HG02852 (cell line): ENCODE measurements around the gene MADD.

ENCODE experiments used
- ATAC-seq: cut with Tn5 transposase; IDR thresholded peaks from one replicate; pipeline ENCODE4 v1.9.1; 2021; ENCODE audit warnings: mild to moderate bottlenecking, moderate library complexity; ENCODE audit not compliant: unreplicated experiment

Gene MADD

DNA sequence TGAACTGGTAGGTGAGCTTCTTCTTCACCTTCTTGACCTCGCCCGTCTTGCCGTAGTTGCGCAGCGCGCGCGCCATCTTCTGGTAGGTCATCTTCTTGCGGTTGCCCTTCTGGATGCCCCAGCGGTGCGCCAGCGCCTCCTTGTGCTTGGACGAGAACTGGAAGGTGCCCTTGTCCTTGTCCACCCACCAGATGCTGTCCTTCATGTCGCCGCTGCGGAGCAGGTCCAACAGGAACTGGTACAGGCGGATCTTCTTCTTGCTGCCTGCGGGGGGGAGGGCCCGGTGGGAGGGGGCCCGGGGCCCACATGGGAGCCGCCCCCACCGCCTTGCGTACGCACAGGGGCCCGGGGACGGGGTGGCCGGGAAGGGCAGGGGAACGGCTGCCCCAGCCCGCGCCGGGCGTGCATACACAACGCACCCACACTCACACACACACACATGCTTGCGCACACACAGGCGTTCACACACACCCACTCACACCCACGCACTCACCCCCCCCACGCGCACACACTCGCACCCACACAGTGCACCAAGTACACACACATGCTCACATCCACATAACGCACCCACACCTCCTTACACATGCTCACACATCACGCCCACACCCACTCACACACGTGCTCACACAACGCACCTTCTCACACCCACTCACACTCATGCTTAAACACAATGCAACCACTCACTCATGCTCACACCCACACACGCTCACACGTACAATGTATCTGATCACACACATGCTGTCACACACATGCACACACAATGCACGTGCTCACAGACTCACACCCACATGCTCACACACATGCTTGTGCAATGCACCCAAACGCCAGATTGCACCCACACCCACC lies 85.6 kb downstream of the MADD start:
- no peak for ATAC-seq

DNA sequence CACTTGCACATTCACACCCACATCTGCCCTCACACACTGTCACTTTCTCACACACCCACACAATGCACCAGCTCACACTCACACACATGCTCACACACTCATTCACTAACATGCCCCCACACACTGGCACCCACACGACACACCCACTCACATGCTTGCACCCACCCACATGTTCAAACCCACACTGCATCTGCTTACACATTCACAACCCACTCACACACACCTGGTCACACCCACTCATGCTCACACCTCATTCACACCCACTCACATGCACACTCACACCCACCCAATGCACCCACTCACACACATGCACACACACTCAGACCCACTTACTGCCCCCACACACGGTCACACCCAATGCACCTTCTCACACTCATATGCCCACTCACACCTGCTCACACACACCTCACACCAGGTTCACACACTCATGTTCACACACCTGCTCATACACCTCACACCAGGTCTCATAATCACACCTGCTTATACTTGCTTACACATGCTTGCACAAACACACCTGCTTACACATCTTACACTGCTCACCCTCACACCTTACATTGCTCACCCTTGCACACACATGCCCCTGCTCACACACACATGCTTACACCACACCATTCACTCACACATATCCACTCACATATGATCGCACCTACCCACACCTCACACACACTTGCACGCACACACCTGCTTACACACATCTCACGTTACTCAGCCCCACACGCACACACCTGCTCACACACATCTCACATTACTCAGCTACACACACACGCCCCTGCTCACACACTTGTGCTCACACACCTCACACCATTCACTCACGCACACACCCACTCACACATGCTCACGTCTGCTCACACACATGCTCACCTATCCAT lies 86.4 kb downstream of the MADD start:
- no peak for ATAC-seq

DNA sequence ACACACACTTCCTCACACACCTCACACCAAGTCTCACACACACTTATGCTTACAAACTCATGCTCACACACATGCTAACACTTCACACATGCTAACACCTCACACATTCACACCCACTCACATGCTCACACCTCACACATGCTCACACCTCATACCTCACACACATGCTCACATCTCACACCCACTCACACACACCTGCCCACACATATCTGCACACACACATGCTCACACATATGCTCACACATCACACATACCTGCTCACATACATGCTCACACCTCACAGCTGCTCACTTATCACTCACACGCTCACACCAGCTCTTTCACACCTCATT lies 87.0 kb downstream of the MADD start:
- no peak for ATAC-seq

DNA sequence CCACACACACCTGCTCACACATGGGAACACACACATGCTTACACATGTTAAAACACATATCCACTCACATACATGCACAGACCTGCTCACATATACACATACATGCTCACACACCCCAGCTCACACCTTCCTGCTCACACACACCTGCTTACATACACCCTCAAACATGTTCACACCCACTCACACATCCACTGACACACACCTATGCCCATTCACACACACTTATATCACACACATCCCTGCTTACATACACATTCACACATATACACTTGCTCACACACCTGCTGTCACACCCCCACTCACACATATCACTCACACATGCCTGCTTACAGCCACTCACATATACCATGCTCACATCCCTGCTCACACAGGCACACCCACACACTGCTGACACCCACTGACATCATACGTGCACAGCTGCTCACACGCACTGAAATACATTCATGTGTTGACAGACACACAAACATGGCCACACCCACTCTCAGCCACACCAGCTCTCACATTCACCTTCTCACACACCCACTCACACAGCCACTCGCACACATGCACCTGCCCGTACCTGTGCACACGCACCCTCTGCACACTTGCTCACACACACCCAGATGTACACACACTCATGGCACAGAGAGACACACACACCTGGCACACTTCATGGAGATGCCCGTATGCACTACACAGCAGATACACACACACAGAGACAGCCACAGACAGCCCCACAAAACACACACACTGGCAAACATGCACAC lies 88.2 kb downstream of the MADD start:
- no peak for ATAC-seq

DNA sequence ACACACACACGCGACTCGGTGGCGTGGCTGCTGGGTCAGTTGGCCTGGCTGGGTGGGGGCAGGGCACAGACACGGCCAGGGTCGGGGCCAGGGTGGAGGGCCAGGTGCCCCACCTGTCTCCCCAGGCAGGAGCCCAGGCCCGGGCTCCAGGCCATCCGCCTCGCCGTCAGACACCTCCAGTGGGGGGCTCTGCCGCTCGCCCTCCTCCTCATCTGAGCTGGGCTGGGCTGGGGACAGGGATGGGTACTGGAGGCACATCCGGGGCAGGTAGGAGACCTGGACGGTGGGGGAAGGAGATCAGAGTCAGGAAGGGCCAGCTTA lies 88.8 kb downstream of the MADD start:
- no peak for ATAC-seq

DNA sequence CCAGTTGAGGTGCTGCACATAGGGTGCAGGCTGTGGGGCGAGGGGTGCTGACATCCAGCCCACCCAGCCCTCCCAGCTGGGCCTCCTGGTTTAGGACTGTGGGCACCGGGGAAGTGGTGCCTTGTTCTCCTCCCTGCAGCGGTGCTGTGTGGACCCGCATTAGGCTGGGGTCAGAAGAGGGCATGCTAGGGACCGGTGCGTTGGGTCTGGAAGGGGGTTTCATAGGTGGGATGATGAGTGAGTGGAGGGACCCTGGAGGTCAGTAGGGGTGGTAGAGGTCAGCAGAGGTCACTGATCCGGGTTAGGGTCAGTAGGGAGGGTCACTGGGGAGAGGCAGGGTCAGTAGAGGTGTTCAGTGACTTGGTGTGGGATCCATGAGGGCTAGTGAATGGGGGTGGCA lies 89.2 kb downstream of the MADD start:
- no peak for ATAC-seq

DNA sequence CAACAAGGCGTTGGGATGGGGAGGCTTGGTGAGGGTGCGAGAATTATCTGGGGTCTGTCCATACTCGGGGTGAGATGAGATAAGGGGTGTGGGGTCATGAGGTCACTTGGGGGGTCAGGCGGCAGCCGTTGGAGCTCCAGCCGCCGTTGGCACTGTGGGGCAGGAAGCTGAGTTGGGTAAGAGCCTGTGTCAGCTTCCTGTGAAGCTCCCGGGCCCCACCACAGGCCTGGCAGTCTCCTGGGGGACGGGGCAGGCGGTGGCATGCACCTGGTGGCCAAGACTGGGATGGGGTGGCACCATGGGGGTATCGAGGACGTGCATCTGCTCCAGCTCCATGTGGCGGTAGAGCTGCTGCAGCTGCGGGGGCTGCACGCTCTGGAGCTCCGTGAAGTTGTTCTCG lies 89.7 kb downstream of the MADD start:
- ATAC-seq = no peak

DNA sequence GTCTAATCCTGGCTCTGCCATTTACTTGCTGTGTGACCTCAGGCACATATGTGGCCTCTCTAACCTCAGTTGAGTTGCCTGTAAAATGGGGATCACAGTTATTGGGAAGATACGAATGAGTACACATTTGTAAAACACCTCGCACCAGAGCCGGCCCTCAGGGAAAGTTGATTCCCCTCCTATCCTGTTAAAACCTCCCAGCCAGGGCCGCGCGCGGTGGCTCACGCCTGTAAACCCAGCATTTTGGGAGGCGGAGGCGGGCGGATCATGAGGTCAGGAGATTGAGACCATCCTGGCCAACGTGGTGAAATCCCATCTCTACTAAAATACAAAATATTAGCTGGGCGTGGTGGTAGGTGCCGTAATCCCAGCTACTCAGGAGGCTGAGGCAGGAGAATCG lies 90.4 kb downstream of the MADD start:
- ATAC-seq = no peak

DNA sequence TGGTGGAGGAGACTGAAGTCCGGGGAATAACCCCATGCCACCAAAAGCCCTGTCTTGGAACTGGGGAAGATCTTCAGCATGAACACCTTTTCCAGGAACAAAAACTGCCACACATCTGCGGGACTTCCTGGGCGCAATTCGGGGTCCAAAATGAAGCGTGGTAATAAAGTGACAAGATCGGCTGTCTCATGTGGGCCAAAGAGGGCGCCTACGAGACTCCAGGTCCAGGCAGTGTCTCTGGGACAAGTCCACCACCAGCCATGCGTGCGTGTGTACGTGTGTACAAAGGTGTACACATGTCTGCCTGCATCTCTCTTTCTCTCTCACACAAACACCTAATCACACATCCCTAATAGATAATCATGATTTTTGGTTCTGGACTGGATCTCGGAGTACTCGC lies 91.5 kb downstream of the MADD start:
- no peak for ATAC-seq

DNA sequence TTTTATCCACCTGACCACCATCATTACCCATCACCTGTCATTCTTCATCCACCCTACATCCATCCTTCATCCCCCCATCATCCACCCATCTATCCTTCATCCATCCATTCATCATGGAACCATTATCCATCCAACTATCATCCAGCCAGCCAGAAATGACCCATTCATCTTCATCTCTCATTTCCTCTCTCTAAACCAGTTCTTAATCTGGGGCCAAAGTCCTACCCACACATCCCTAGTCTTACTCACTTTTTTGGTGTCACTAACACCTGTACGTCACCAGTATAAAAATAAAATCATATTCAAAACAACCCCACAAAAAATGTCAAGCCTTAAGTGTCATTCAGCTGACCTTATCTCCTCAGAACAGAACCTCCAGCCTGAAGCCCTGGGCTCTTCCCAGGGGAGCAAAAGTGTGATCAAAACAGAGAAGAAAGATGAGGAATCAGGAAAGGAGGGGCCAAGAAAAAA lies 96.1 kb downstream of the MADD start:
- no peak for ATAC-seq

DNA sequence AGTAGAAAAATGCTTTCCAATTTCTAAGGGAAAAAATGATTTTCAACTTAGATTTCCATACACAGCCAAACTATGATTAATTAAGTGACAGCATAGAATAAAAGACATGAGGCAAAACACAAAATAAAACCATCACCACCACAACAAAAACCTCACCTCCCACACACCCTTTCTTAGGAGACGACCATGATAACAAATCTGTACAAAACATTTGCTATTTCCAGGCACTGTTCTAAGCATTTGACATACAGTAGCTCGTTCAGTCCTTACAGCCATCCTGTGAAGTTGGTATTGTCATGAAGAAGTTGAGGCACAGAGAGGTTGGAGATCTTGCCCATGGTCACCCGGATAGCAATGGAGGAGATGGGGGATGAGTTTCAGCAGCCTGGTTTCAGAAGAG lies 99.7 kb downstream of the MADD start:
- ATAC-seq = no peak

DNA sequence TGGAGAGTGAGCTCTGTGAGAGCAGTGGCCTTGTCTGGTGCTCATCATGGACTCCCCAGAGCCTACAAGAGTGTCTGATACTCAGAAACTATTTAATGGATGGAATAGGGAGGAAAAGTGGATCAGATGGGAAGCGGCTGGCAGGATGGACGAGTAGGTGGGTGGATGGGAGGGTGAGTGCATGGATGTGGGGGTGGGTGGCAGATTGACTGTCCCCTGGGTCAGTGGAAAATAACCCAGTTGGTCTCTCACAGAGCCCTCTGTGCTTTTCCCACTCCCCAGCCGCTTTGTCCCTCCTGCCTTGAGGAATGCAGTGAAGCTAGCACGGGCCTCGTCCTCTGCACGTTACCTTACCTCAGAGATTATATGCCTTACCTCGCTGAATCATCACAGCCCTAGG lies 102.5 kb downstream of the MADD start:
- no peak for ATAC-seq

DNA sequence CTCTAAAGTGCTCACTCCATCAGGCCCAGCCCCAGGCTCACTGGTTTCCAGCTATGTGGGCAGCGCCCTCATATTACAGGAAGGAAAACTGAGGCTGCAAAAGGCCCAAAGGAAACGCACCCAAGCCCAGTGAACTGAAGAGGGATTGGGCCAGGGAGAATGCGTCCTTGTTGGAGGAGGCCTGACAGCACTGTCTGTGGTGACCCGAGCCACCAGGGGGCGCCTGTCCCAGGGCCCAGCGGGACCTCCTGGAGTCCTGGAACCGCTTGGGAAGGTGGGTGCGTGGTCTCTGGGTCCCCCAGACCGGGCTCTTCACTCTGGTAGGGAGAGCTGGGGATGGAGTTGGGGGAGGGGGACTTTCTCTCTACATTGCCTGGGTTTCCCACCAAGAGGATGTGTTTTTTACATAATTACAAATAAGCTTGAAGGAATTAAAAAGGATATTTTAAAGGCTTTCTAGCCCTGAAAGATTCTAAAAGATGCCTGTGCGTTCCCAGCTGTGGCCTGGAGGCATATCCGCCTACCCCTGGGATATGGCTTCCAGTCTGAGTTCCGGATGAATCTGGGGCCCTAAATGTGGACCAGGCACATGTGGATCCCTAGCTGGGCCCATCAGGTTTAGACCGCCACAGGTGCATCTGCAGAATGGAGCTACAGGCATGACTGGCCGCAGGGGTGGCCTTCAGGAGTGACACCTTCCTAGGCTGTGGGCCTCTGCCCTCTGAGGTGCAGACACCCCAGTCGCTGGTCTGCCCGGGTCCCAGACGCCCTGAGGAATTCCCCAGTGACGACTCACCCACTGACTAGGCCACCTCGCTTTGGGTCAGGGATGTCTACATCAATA lies 104.2 kb downstream of the MADD start:
- ATAC-seq = no peak

DNA sequence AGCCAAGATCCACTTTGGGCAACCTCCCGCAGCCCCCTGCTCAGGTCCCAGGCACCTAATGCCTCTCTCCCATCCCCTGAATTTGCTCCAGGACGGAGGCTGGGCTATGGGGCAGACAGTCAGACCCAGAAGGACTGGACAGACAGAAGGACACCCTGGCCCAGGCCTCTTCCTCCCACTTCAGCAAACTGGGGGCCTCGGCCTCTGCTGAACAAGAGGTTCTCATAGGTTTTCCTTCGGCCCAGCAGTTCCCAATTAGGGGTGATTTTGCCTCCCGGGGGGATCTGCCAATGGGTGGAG lies 104.7 kb downstream of the MADD start:
- no peak for ATAC-seq

DNA sequence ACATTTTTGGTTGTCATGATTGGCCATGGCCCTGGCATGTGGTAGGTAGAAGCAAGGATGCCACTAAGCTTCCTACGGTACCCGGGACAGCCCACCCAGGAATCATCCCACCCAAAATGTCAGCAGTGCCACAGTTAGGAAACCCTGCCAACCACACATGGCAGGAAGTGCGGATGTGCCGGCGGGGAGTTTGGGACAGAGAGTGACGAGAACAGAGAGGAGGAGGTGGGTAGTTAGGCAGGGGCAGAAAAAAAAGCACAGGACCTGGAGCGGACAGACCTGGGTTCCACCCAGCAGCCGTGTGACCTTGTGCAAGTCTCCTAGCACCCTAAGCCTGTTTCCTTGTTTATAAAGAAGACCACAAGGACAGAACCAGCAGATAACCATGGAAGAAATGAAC lies 105.1 kb downstream of the MADD start:
- no peak for ATAC-seq

DNA sequence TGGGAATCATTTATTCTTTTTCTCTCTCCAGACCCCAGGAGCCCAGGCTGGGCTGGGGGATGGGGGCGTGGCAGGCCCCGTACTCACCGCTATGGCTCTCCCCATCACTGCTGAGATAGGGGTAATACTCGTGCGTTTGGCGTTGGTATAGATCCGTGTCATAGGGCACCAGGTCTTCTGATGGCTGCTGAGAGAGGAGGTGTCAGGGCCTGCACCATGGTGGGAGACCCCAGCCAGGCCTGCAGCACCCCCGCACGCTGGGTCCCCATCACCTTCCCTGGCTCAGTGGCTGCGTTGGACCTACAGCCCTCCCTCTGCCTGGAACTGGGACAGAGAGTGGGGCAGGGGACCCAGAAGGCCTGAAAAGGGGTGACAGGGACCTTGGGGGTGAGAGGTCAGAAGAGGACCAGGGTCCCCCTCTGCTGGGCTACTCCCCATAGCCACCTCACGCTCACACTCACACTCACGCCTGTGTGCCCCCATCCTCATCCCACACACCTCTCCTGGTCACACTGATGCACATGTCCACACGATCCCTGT lies 105.7 kb downstream of the MADD start:
- ATAC-seq = no peak

DNA sequence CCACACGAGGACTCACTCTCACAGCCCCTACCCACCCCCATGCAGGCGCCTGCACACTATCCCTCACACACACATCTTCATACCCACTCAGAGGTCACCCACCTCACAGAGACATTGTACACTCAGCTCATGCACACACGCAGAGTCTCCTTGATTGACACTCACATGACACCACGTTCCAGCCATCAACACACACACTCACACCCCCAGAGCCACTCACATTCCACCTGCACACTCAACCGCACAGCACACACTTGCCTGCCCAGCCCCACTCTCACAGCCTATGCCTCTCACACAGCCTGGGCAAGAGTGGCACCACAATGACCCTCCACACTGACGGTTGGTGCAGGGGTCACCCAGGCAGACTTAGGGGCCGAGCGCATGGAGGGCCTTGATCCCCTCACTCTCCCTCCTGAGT lies 106.2 kb downstream of the MADD start:
- no peak for ATAC-seq

DNA sequence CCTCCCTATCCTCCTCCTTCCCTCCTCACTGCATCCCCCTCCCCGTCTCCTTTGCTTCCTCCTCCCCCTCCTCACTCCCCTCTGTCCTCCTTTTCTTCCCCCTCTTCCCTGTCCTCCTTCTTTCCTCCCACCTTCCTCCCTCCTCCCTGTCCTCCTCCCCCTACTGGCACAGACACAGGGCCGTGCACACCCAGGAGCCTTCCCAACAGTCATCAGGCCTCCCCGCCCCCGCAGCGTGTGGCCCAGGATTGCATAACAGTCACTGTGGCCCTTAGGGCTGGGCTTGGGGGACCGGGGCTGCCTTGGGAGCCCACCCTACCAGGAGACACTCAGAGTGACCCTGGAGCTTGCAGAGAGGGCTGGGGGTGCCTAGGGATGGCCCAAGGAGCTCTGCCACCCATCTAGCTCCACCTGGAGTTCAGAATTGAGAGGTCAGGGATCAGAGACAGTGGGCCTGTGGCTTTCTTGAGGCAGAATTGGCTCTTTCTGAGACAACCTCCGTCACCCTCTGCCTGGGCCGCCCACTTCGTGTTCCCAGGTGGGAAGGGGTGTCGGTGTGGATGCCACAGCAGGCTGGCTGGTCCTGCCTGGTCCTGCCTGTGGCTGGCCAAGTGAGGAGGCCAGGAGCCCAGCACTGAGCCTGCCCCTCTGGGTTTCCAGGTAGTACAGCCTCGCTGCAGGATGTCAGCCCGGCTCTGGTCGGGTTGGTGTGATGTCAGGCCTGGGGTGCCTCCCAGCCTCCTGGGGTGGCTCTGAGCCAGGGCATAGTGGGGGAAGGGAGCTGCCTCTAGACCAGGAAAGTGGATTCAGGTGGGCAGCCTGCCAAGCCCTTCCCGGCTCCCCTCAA lies 106.8 kb downstream of the MADD start:
- no peak for ATAC-seq

DNA sequence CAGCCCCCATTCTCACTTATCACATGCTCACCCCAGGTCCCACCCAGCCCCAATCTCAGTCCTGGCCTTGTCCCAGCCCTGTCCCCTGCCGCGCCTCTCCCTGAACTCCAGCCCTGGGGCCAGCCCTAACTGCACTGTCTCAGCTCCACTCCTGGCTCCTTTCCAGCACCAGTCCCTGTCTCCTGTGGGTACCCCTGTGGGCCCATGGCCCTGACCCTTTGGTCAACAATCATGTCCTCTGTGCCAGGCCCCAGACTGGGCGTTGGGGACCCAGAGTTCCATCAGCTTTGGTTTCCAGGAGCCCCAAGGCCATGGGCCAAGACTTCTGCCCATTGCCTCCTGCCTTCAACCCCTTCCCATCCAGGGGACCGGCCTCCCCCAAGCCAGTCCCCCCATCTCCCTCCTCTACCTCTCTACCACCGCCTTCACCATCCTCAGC lies 107.7 kb downstream of the MADD start:
- no peak for ATAC-seq
